HUES48 (cell line): ENCODE measurements around the gene RBP2.
A peak's percentile ranks its signal among the peaks of the same experiment; 100 is the strongest.

Source experiments
- H3K27ac ChIP-seq: one replicate; pipeline ENCODE4 v1.7.0; 2013; ENCODE audit warnings: low read depth, low read length, inconsistent platforms
- H3K27me3 ChIP-seq: 2 replicates; pipeline ENCODE4 v1.6.1; 2013; ENCODE audit warnings: mild to moderate bottlenecking, low read length; ENCODE audit not compliant: control insufficient read depth, insufficient read depth
- H3K36me3 ChIP-seq: 2 replicates; pipeline ENCODE4 v1.6.1; 2013; ENCODE audit warnings: low read length; ENCODE audit not compliant: control insufficient read depth, insufficient read depth
- H3K4me1 ChIP-seq: 2 replicates; pipeline ENCODE4 v1.6.1; 2013; ENCODE audit warnings: mild to moderate bottlenecking, low read length; ENCODE audit not compliant: control insufficient read depth, insufficient read depth
- H3K4me3 ChIP-seq: 2 replicates; pipeline ENCODE4 v1.5.1; 2013; ENCODE audit warnings: mild to moderate bottlenecking, low read depth, low read length
- H3K9ac ChIP-seq: 2 replicates; pipeline ENCODE4 v1.6.1; 2013; ENCODE audit warnings: mild to moderate bottlenecking, low read depth, low read length, moderate library complexity
- H3K9me3 ChIP-seq: 2 replicates; pipeline ENCODE4 v1.6.1; 2013; ENCODE audit warnings: low read length; ENCODE audit not compliant: control insufficient read depth, insufficient read depth

The RBP2 gene

GRCh38 chr3:139458348-139458747 is 18.0 kb downstream of the RBP2 start:
- Histone ChIP-seq H3K36me3 (no peaks in the 10 kb centered on the region), H3K27me3 (no peaks in the 10 kb centered on the region), H3K27ac (no peak overlapping the region), H3K4me3 (no peak overlapping the region), H3K9ac (no peak overlapping the region), H3K4me1 (peaks cover 37% of the 10 kb centered on the region), H3K9me3 (no peaks in the 10 kb centered on the region)

- peaks cover 39% of the 10 kb centered on the region for H3K4me1 ChIP-seq
- H3K9ac ChIP-seq: no peak overlapping the region
- H3K36me3 ChIP-seq: no peaks in the 10 kb centered on the region
- no peak overlapping the region for H3K4me3 ChIP-seq
- no peaks in the 10 kb centered on the region for H3K9me3 ChIP-seq
- no peaks in the 10 kb centered on the region for H3K27me3 ChIP-seq
- no peak overlapping the region for H3K27ac ChIP-seq
Measured at GRCh38 chr3:139457066-139457465, 19.2 kb downstream of the RBP2 start.

DNA sequence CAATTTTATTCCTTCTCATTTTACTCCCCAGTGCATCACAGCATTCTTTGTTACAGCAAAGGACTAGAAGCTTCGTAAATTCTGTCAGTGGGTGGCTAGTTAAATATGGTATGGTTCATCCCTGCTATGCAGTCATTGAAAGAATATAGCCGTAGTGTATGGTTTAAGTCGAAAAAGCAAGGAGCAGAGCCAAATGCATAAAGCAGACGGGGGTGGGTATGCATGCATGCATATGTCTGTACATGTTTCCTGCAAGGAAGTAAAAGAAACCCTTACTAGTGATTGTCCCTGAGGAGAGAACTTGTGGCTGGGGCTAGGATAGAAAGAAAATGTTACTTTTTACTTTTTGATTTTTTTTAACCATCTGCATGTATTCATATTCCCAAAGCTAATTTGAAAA is 19.9 kb downstream of the RBP2 start:
- no peaks in the 10 kb centered on the region for H3K9me3 ChIP-seq
- H3K4me1 ChIP-seq: peaks cover 39% of the 10 kb centered on the region
- no peak overlapping the region for H3K9ac ChIP-seq

GRCh38 chr3:139455855-139456254 is 20.5 kb downstream of the RBP2 start:
- no peaks in the 10 kb centered on the region for H3K9me3 ChIP-seq
- H3K4me3 ChIP-seq: no peak overlapping the region
- no peaks in the 10 kb centered on the region for H3K27me3 ChIP-seq
- no peak overlapping the region for H3K9ac ChIP-seq
- H3K4me1 ChIP-seq: peaks cover 39% of the 10 kb centered on the region
- peak overlapping the region; percentile 21 for H3K27ac ChIP-seq
- H3K36me3 ChIP-seq: no peaks in the 10 kb centered on the region

More for the DNA sequence above, 19.9 kb downstream of the RBP2 start:
- Histone ChIP-seq H3K27me3 (no peaks in the 10 kb centered on the region), H3K4me3 (no peak overlapping the region), H3K27ac (no peak overlapping the region), H3K36me3 (no peaks in the 10 kb centered on the region)

DNA sequence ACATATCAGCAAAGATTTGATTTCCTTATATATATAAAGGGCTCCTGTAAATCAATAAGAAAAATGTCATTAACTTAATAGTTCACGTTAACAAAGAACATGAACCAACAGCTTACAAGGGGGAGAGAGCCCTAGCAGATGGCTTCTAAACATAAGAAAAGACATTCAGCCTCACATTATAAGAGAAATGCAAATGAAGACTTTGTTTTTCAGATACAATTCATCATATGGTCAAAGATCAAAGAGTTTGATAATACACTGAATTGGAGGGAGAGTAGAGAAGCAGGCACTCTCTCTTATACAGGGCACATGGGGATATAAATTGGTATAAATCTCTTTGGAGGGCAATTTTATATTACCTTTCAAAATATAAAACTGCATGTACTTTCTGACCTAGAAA is 21.1 kb downstream of the RBP2 start:
- H3K9ac ChIP-seq: no peak overlapping the region
- H3K27ac ChIP-seq: peak overlapping the region; percentile 21
- peaks cover 39% of the 10 kb centered on the region for H3K4me1 ChIP-seq
- H3K4me3 ChIP-seq: no peak overlapping the region
- H3K27me3 ChIP-seq: no peaks in the 10 kb centered on the region
- H3K9me3 ChIP-seq: no peaks in the 10 kb centered on the region
- no peaks in the 10 kb centered on the region for H3K36me3 ChIP-seq

GRCh38 chr3:139454346-139454745 is 22.0 kb downstream of the RBP2 start:
- H3K9ac ChIP-seq: no peak overlapping the region
- H3K9me3 ChIP-seq: no peaks in the 10 kb centered on the region
- no peak overlapping the region for H3K4me3 ChIP-seq
- no peak overlapping the region for H3K27ac ChIP-seq
- no peaks in the 10 kb centered on the region for H3K36me3 ChIP-seq
- H3K4me1 ChIP-seq: peaks cover 39% of the 10 kb centered on the region
- no peaks in the 10 kb centered on the region for H3K27me3 ChIP-seq

DNA sequence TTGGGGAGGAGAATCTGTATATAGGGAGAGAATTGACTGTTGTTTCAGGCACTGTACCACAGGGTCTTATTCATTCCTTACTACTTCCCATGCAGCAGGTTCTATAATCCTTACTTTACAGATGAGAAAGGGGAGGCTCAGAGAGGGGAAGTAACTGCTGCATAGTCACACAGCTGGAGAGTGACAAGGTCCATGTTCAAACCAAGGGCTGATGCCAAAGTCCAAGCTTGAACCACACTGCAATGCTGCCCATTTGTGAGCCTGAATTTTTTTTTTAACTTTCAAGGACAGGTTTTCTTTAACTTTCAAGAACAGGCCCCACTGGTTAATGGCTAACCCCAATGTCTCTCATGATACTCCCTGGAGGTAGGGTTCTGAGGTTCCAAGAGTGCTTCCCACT is 26.2 kb downstream of the RBP2 start:
- Histone ChIP-seq H3K27ac (no peak overlapping the region), H3K9ac (no peak overlapping the region), H3K4me3 (no peak overlapping the region), H3K9me3 (no peaks in the 10 kb centered on the region), H3K4me1 (peaks cover 19% of the 10 kb centered on the region), H3K27me3 (no peaks in the 10 kb centered on the region), H3K36me3 (no peaks in the 10 kb centered on the region)

- Histone ChIP-seq H3K4me1 (peaks cover 14% of the 10 kb centered on the region), H3K27ac (no peak overlapping the region), H3K36me3 (no peaks in the 10 kb centered on the region), H3K9me3 (no peaks in the 10 kb centered on the region), H3K27me3 (no peaks in the 10 kb centered on the region), H3K9ac (no peak overlapping the region), H3K4me3 (no peak overlapping the region)
Measured at GRCh38 chr3:139449566-139449965, 26.8 kb downstream of the RBP2 start.

DNA sequence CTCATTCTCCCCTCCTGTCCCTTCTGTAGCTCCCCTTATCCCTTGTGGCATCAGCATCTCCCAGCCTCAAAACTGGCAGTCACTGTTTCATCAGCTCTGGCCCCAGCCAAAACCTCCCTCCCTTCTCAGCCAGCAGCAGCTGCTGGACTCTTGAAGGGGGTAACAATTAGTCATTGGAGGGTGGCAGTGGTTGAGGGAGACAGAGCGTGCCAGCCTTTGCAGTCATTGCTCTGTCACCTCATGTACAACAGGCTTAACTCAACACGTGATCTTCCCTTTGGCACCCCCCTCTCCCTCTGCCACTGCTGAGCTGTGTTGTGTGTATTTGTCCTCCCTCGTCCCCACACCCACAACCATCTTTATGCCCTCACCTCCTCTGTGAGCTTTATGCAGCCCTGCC is 28.2 kb downstream of the RBP2 start:
- no peak overlapping the region for H3K27ac ChIP-seq

DNA sequence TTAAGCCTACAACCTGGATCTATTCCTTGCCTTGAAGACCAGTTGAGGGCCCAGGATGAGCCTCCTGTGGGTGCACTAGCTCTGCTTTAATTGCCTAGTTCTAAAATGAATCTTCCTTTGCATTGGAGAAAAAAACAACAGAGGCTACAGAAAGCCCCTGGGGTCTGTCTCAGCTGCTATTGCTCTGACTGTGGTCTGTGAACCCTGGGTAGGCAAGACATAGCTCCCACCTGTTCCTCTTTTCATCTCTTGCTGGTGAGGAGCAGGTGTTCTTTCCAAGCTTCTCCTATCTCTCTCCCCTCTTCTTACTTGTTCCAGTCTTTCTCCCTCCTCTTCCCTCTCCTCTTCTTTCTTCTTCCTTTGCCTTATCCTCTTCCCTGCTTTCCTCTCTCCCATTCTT is 28.8 kb downstream of the RBP2 start:
- Histone ChIP-seq H3K9ac (no peak overlapping the region), H3K36me3 (no peaks in the 10 kb centered on the region), H3K9me3 (no peaks in the 10 kb centered on the region), H3K4me1 (no peaks in the 10 kb centered on the region), H3K27ac (no peak overlapping the region), H3K4me3 (no peak overlapping the region), H3K27me3 (no peaks in the 10 kb centered on the region)

More for the DNA sequence above, 28.2 kb downstream of the RBP2 start:
- Histone ChIP-seq H3K9me3 (no peaks in the 10 kb centered on the region), H3K9ac (no peak overlapping the region), H3K36me3 (no peaks in the 10 kb centered on the region), H3K4me1 (no peaks in the 10 kb centered on the region), H3K4me3 (no peak overlapping the region), H3K27me3 (no peaks in the 10 kb centered on the region)

GRCh38 chr3:139444446-139444845 is 31.9 kb downstream of the RBP2 start:
- Histone ChIP-seq H3K9me3 (no peaks in the 10 kb centered on the region), H3K36me3 (no peaks in the 10 kb centered on the region), H3K27me3 (no peaks in the 10 kb centered on the region), H3K4me3 (no peak overlapping the region), H3K4me1 (no peaks in the 10 kb centered on the region), H3K9ac (no peak overlapping the region), H3K27ac (no peak overlapping the region)

- H3K4me1 ChIP-seq: no peaks in the 10 kb centered on the region
Measured at GRCh38 chr3:139443186-139443585, 33.1 kb downstream of the RBP2 start.

More at GRCh38 chr3:139443186-139443585, 33.1 kb downstream of the RBP2 start:
- Histone ChIP-seq H3K27ac (no peak overlapping the region), H3K9ac (no peak overlapping the region), H3K36me3 (no peaks in the 10 kb centered on the region), H3K9me3 (no peaks in the 10 kb centered on the region), H3K4me3 (no peak overlapping the region), H3K27me3 (no peaks in the 10 kb centered on the region)
